ENCODE results near the gene TOP1. TPM values are rescaled to one million over a fixed set of nuclear protein-coding genes. Genes with fewer than 3 reads are reported as not detected.

Gene TOP1
- total RNA-seq (2014; rRNA removed; shearing (Covaris generic)), result 12.7 and 14.3 TPM in 2 replicates

- DNase-seq (ENCODE audit: low spot score), result peak; percentile 99
Measured at GRCh38 chr20:41028359-41029149, at the start of gene TOP1. TOP1 (plus strand) TSS chr20:41028822; CDS start chr20:41029068, 246 bp downstream.

DNA sequence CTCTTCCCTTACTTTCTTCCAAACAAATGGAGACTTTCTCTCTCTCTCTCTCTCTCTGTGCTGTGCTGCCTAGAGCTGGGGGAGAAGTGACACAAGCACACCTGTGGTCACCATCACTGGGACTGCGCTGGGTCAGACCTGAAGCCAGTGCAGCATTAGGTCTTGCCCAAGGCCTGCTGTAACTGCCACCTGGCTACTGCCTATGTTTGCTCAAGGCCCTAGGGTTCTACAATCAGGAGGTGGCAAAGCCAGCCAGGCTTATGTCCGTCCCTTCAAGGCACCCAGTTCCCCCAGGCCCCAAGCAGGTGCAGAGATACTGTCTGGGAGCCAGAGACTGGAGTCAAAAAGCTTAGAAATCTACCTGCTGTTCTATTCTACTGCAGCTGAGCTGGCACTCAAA lies 49.4 kb upstream of the TOP1 start:
- DNase-seq (ENCODE audit: low spot score), result no peak

DNA sequence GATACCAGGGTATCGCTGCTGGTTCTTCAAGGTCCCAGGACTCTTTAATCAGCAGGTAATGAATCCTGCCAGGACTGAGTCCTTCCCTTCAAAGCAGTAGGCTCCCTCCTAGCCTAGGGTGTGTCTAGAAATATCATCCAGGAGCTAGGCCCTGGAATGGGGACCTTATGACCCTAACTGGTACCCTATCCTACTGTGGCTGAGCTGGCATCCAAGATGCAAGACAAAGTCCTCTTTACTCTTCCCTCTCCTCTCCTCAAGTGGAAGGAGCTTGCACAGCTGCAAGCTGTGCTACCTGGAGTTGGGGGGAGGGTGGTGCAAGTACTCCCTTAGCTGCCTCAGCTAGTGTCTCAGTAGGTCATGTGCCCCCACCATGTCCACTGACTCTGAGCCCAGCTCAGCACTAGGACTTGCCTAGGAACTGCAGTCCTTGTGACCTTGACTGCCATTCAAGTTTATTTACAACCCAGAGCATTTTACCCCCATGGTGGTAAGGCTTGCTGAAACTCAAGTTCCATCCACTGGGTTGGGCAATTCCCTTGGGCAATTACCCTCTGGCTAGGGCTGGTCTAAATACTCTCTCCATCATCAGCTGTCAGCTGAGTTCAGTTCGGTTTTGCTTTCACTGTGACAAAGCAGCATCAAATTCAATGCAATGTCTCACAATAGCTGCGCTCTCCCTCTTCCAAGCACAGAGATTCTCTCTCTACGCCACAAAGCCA lies 48.4 kb upstream of the TOP1 start:
- no peak for DNase-seq (ENCODE audit: low spot score)

DNA sequence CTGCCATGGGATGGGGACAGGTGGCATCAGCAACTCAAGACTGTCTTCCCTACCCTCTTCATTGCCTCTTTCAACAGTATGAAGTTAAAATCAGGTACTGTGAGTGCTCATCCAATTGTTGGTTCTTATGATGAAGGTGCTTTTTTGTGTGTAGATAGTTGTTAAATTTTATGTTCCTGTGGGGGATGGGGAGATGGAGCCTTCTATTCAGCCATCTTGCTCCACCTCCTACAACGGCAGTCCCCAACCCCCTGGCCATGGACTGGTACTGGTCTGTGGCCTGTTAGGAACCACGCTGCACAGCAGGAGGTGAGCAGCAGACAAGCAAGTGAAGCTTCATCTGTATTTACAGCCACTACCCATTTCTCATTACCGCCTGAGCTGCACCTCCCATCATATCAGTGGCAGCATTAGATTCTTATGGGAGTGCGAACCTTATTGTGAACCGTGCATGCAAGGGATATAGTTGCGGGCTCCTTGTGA lies 47.8 kb upstream of the TOP1 start:
- no peak for DNase-seq (ENCODE audit: low spot score)

- no peak for DNase-seq (ENCODE audit: low spot score)
Measured at GRCh38 chr20:40982415-40983145, 46.0 kb upstream of the TOP1 start.

GRCh38 chr20:40983898-40984297 lies 44.7 kb upstream of the TOP1 start:
- DNase-seq (ENCODE audit: low spot score), result no peak

- DNase-seq (ENCODE audit: low spot score), result no peak
Measured at GRCh38 chr20:40984496-40984895, 44.1 kb upstream of the TOP1 start.

DNA sequence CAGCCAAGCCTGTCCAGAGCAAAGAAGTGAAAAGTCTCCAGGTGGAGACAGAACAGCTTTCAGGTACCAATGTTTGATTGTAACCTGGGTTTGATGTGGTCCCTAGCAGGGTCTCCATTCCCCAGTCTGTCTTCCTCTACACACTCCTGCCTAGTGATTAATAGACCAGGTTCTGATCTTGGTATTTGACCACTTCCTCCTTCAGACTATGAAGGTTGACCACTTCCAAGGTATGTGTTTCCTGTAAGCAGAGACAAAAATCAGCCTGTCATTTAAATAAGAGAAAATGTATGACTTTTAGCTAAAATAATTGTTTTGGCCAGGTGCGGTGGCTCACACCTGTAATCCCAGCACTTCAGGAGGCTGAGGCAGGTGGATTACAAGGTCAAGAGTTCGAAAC lies 41.8 kb upstream of the TOP1 start:
- DNase-seq (ENCODE audit: low spot score), result no peak

DNA sequence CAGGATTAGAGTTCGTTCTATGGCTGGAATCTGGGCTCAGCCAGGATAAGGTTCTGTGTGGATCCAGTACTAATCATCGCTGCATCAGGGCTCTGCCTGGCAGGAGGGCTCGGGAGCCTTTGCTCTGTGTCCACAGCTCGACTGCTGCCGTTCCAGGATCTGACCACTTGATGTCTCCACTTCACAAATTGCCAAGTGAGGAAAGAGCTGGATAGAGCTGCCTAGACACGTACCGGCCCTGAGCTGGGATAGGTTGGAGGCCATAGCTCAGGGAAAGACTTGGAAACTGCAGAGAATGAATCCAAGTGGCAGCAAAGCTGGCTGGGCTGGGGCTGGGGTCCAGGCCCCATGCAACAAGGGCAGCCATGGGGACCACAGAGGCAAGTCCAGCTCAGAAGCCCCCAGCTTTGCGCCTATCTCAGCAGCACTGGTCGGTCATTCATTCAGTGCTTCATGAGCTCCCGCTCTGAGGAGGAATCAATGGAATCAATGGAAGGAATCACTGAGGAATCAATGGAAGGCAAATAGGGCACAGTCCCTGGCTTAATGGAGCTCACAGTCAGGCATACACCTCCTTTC lies 38.0 kb upstream of the TOP1 start:
- DNase-seq (ENCODE audit: low spot score), result peak; percentile 81

- no peak for DNase-seq (ENCODE audit: low spot score)
Measured at GRCh38 chr20:40991181-40991889, 37.3 kb upstream of the TOP1 start.

- DNase-seq (ENCODE audit: low spot score), result no peak
Measured at GRCh38 chr20:40992349-40993113, 36.1 kb upstream of the TOP1 start.

DNA sequence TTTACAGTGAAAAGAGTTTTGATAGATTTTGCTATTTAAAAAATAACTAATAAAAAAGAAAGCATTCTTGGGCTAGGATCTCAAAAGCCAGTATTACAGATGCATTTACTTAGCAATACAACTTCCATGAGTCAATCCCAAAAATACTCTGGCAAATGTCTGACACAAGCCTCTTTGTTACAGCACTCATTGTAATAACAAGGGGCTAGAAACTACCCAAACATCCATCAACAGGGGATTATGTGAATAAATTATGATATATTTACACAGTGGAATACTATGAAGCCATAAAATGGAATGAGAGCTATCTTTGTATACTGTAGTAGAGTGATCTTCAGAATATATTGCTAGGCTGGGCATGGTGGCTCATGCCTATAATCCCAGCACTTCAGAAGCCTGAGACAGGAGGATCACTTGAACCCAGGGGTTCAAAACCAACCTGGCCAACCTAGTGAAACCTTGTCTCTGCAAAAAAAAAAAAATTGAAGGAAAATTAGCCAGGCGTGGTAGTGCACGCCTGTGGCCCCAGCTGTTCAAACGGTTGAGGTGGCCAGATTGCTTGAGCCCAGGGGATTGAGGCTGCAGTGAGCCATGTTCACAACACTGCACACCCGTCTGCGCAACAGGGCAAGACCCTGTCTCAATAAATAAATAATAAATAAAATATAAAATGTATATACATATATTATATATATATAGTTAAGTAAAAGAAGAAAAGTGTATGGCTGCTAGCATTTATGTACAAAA lies 34.7 kb upstream of the TOP1 start:
- no peak for DNase-seq (ENCODE audit: low spot score)

- DNase-seq (ENCODE audit: low spot score), result no peak
Measured at GRCh38 chr20:40996326-40996725, 32.3 kb upstream of the TOP1 start.

DNA sequence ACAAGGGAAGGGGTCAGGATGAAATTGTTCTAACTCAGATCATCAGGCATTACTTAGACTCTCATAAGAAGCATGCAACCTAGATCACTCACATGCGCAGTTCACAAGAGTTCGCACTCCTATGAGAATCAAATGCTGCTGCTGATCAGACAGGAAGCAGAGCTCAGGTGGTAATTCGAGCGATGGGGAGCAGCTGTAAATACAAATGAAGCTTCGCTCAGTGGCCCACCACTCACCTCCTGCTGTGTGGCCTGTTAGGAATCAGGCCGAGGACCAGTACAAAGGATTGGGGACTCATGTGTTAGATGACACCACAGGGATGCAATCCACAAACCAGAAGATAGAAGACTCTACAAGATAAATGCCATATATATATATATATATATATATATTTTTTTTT lies 31.5 kb upstream of the TOP1 start:
- no peak for DNase-seq (ENCODE audit: low spot score)

GRCh38 chr20:40999841-41000240 lies 28.8 kb upstream of the TOP1 start:
- no peak for DNase-seq (ENCODE audit: low spot score)

- DNase-seq (ENCODE audit: low spot score), result no peak
Measured at GRCh38 chr20:41000628-41001027, 28.0 kb upstream of the TOP1 start.

DNA sequence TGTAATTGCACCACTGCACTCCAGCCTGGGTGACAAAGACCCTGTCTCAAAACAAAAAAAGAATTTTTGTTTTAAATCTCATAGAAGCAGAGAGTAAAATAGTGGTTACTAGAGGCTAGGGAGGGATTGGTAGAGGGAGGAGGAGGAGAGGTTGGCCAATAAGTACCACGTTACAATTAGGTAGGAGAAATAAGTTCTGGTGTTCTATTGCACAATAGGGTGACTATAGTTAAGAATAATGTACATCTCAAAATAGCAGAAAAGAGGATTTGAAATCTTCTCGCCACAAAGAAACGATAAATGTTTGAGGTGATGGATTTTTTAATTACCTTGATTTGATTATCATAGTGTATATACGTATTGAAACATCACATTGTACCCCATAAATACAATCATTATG lies 27.1 kb upstream of the TOP1 start:
- no peak for DNase-seq (ENCODE audit: low spot score)

DNA sequence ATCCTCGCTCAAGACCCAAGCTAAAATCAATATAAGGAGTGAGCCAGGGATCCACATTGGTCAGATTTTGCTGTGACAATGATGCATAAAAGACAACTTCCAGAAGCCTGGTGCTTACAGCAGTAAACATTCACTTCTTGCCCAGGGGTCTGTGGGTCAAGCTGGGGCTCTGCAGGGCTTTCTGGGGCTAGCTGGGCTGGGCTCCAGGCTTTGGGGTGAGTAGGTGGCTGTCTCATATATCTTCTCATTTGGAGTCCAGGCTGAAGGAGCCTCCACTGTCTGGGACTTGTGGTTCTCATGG lies 25.8 kb upstream of the TOP1 start:
- no peak for DNase-seq (ENCODE audit: low spot score)

- peak; percentile 97 for DNase-seq (ENCODE audit: low spot score)
Measured at GRCh38 chr20:41003143-41003935, 25.3 kb upstream of the TOP1 start.

Measured in H4 (cell line).